ENCODE data around the gene TMEM243. TPM values are rescaled to one million over a fixed set of nuclear protein-coding genes. Genes with fewer than 3 reads are reported as not detected.

Gene TMEM243
- total and polyA plus RNA-seq, 2 donors (not counting 1 experiment from before 2014, with no cell fraction given), result 161 to 164 TPM

DNA sequence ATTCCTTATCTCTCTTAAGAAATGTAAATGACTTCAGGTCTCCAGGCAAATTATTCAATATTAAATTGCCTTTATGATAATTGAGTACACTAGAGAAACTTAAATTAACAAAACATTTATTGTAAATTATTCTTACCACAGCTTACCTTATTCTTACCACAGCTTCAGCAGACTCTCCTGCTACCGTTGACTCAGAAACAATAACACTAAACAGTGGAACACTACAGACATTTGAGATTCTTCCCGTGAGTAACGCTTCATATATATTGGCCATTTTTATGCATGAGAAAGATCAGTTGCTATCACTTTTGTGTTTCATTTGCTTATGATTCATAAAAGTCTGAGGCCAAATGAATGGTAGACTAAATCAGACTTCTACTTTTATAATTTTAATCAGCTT, 28.7 kb downstream of the TMEM243 start:
- WGBS (ENCODE audit: insufficient coverage), result no CpG with 5 or more reads among the region's 3 CpGs
- H3K9me3 Mint-ChIP-seq (ENCODE audit: insufficient read depth), result no peaks in the 10 kb centered on the region
- H3K27ac Mint-ChIP-seq, result no peak overlapping the region
- Histone ChIP-seq H3K9me3 (ENCODE audit: control extremely low read depth in 1 of 3, control insufficient read depth in 2 of 3, insufficient read depth in 1 of 3, low read length in 2 of 3) (no peaks in the 10 kb centered on the region), H3K9ac (ENCODE audit: low read length) (no peak overlapping the region), H2AFZ (ENCODE audit: insufficient read depth, low read depth, low read length, poor library complexity, severe bottlenecking) (no peak overlapping the region), H3K27ac (ENCODE audit: low read length in 2 of 2) (peak overlapping the region in 1 of 2 donors; percentile 41), H4K20me1 (ENCODE audit: control insufficient read depth, insufficient read depth, low read length, poor library complexity, severe bottlenecking) (peaks cover 38% of the 10 kb centered on the region), H3K27me3 (replicated peaks in 1 of 4; ENCODE audit: control extremely low read depth in 1 of 4, control insufficient read depth in 3 of 4, insufficient read depth in 4 of 4, low read length in 3 of 4) (no peaks in the 10 kb centered on the region), H3K4me3 (ENCODE audit: control extremely low read depth in 1 of 5, extremely low read depth in 1 of 5, insufficient read depth in 1 of 5, low read depth in 2 of 5, low read length in 4 of 5) (no peak overlapping the region), H3K4me1 (ENCODE audit: control insufficient read depth in 2 of 2, insufficient read depth in 2 of 2, low read length in 2 of 2) (peaks cover 0 to 6% of the 10 kb centered on the region in 2 donors), H3K4me2 (replicated peaks; ENCODE audit: low read depth, low read length, poor library complexity, severe bottlenecking) (no peak overlapping the region), H3K36me3 (replicated peaks in 1 of 2; ENCODE audit: control extremely low read depth in 1 of 2, control insufficient read depth in 1 of 2, extremely low read depth in 1 of 2, insufficient read depth in 2 of 2, low read length in 1 of 2) (peaks cover 21 to 87% of the 10 kb centered on the region in 2 experiments), H3K79me2 (ENCODE audit: control insufficient read depth, insufficient read depth, low read length) (no peaks in the 10 kb centered on the region)
- ChIA-PET CTCF (interaction anchor here (1.7 kb wide), 1 partner anchor 46 kb away, joined by 4 read pairs; no protein-coding TSS in a partner anchor), POLR2A (interaction anchor here (2.1 kb wide), 1 partner anchor 29 kb away, joined by 6 read pairs; the partner anchor contains the start of gene TMEM243)
- no peak overlapping the region for H3K4me3 Mint-ChIP-seq
- H3K4me1 Mint-ChIP-seq, result peaks cover 29% of the 10 kb centered on the region
- TF ChIP-seq, protein P1, sequence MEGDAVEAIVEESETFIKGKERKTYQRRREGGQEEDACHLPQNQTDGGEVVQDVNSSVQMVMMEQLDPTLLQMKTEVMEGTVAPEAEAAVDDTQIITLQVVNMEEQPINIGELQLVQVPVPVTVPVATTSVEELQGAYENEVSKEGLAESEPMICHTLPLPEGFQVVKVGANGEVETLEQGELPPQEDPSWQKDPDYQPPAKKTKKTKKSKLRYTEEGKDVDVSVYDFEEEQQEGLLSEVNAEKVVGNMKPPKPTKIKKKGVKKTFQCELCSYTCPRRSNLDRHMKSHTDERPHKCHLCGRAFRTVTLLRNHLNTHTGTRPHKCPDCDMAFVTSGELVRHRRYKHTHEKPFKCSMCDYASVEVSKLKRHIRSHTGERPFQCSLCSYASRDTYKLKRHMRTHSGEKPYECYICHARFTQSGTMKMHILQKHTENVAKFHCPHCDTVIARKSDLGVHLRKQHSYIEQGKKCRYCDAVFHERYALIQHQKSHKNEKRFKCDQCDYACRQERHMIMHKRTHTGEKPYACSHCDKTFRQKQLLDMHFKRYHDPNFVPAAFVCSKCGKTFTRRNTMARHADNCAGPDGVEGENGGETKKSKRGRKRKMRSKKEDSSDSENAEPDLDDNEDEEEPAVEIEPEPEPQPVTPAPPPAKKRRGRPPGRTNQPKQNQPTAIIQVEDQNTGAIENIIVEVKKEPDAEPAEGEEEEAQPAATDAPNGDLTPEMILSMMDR (IDR thresholded peaks at IDR 0.05), result no peak
- TF ChIP-seq EZH2 (IDR thresholded peaks at IDR 0.05; ENCODE audit: borderline replicate concordance, insufficient read depth, low read depth, low read length, poor library complexity, severe bottlenecking), result no peak
- no peak for ATAC-seq (ENCODE audit: low read depth)
- no peaks in the 10 kb centered on the region for H3K27me3 Mint-ChIP-seq
- intact Hi-C loops (cut with micrococcal nuclease), result loop anchor here (5.0 kb wide), 1 partner anchor 33 kb away; no protein-coding TSS in a partner anchor
- no peak for DNase-seq

DNA sequence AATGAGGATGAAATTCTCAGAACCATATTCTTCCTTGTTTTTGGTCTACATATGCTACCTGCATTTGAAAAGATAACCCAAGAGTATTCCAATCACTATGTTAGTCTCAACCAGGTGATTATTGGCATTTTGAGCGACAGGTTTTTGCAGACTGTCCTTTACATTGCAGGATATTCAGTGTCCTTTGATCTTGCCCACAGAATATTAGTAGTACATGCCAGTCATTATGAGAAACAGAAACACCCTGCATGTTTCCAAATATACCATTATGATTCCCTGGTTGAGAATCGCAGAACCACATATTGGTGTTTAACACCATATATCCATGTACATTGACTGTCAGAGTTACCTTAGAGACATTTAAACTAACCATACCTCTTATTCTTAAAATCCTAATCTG, 30.6 kb downstream of the TMEM243 start:
- no peaks in the 10 kb centered on the region for H3K27me3 ChIP-seq (replicated peaks in 1 of 4; ENCODE audit: control extremely low read depth in 1 of 4, control insufficient read depth in 3 of 4, insufficient read depth in 4 of 4, low read length in 3 of 4)
- H3K4me2 ChIP-seq (replicated peaks; ENCODE audit: low read depth, low read length, poor library complexity, severe bottlenecking), result no peak overlapping the region
- no peak for ATAC-seq (ENCODE audit: low read depth)
- H3K4me3 Mint-ChIP-seq, result no peak overlapping the region
- no peaks in the 10 kb centered on the region for H3K79me2 ChIP-seq (ENCODE audit: control insufficient read depth, insufficient read depth, low read length)
- H3K36me3 ChIP-seq (replicated peaks in 1 of 2; ENCODE audit: control extremely low read depth in 1 of 2, control insufficient read depth in 1 of 2, extremely low read depth in 1 of 2, insufficient read depth in 2 of 2, low read length in 1 of 2), result peaks cover 7 to 87% of the 10 kb centered on the region in 2 experiments
- H3K27me3 Mint-ChIP-seq, result no peaks in the 10 kb centered on the region
- H3K4me1 Mint-ChIP-seq, result peaks cover 29% of the 10 kb centered on the region
- peak overlapping the region in 1 of 2 donors; percentile 33 for H3K27ac ChIP-seq (ENCODE audit: low read length in 2 of 2)
- ChIA-PET CTCF (no interaction called here), POLR2A (no interaction called here)
- 75% methylated on average over 1 of the region's 2 CpGs for WGBS (ENCODE audit: insufficient coverage)
- no peak overlapping the region for H2AFZ ChIP-seq (ENCODE audit: insufficient read depth, low read depth, low read length, poor library complexity, severe bottlenecking)
- no peak for DNase-seq
- peaks cover 25% of the 10 kb centered on the region for H4K20me1 ChIP-seq (ENCODE audit: control insufficient read depth, insufficient read depth, low read length, poor library complexity, severe bottlenecking)
- TF ChIP-seq, protein P1 (IDR thresholded peaks at IDR 0.05), result no peak
- no peak for TF ChIP-seq EZH2 (IDR thresholded peaks at IDR 0.05; ENCODE audit: borderline replicate concordance, insufficient read depth, low read depth, low read length, poor library complexity, severe bottlenecking)
- H3K9me3 Mint-ChIP-seq (ENCODE audit: insufficient read depth), result no peaks in the 10 kb centered on the region
- no peaks in the 10 kb centered on the region for H3K4me1 ChIP-seq (ENCODE audit: control insufficient read depth in 2 of 2, insufficient read depth in 2 of 2, low read length in 2 of 2)
- intact Hi-C loops (cut with micrococcal nuclease), result no loop called here
- H3K9ac ChIP-seq (ENCODE audit: low read length), result no peak overlapping the region
- H3K9me3 ChIP-seq (ENCODE audit: control extremely low read depth in 1 of 3, control insufficient read depth in 2 of 3, insufficient read depth in 1 of 3, low read length in 2 of 3), result no peaks in the 10 kb centered on the region
- peak overlapping the region; percentile 78 for H3K27ac Mint-ChIP-seq
- no peak overlapping the region for H3K4me3 ChIP-seq (ENCODE audit: control extremely low read depth in 1 of 5, extremely low read depth in 1 of 5, insufficient read depth in 1 of 5, low read depth in 2 of 5, low read length in 4 of 5)
